NCI-H1092 treated with DMSO at 0.1 percent for 48 hours (cell line): ENCODE measurements around the gene RNF111.
A peak's percentile ranks its signal among the peaks of the same experiment; 100 is the strongest.

Experiments used
- DNase-seq: peaks from one replicate; lab custom pipeline; 2025; lab: John Stamatoyannopoulos, UW

The RNF111 gene

DNA sequence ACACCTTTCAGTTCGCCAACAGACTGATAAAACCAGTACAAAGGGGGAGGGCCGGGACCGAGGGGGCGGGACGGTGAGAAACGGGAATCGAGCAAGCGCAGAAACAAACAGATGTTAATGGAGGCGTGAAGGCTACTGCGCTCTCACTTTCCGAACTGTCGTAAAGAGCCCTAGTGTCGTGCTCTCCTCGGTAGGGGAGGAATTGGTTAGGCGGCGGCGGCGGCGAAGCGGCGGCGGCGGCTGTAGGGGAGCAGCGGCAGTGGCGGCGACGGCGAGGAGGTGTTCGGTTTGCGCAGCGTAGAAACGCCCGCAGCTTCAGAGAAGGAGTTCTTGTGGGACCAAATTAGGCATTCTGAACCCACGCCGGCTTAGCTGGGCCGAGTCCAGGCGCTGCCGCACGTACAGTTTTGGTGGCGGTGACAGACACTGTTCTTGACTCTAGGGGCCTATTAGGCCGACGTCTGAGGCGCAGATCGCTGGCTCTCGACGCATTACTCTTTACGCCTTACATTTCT, at the start of gene RNF111:
RNF111 (plus strand) TSS at position 173 of the 515 bp plus-strand sequence. CDS start 43,160 bp downstream, outside the sequence.
- peak; percentile 91 for DNase-seq

DNA sequence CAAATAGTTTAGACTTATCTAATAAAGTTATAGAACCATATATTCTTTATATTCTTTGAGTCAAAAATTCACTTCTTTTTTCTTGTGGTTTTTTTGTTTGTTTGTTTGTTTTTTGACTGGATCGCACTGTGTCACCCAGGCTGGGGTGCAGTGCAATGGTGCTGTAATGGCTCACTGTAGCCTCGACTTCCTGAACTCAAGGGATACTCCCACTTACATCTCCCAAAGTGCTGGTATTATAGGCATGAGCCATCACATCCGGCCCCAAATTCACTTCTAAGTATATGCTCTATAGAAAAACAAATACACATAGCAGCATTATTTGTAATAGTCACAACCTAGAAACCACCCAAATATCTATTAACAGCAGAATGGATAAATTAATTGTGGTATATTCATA, 40.3 kb upstream of the RNF111 start:
- DNase-seq = no peak

DNA sequence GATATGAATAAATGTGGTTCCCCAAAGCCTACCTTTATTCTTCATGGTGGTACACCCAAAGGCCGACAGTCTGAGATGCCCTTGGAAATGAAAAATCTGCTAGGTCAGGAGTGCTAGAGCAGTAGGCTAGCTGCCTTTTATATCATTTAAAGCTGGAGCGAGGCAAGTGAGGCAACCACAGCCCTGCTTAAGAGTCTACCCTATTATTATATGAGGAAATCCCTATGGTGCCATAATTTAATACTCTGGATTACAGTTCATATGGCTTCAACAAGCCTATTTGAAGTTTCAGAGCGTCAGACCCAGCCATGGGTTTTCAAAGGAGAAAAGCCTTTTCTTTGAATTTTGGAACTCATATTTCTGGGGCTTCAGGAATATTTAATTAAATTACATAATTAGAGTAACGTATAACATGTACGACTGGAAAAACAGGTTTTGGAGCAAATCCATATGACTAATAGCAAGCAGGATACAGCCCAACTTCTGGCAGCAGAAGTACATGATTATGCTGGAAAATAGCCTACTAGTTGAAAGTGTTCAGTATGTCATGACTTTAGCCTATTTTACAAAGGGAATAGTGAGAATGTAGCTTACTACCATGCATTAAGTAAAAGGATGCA, 36.0 kb upstream of the RNF111 start:
- no peak for DNase-seq

DNA sequence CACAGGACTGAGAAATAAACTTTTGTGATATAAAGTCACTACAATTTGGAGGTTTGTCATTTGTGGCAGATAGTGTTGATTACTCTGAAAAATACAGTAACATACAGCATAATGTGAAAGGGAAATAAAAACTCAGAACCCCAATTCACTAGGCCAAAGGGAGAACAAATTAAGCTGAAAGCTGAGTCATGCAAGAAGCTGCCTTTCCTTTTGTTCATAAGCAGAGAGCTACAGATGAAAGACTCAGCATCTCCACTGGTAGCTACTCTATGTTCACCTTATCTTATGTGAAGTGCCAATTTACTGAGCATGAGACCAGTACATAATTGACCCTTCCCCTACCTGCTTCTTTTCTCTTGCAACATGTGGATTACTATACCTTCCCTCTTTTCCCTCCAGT, 34.7 kb upstream of the RNF111 start:
- DNase-seq = no peak

DNA sequence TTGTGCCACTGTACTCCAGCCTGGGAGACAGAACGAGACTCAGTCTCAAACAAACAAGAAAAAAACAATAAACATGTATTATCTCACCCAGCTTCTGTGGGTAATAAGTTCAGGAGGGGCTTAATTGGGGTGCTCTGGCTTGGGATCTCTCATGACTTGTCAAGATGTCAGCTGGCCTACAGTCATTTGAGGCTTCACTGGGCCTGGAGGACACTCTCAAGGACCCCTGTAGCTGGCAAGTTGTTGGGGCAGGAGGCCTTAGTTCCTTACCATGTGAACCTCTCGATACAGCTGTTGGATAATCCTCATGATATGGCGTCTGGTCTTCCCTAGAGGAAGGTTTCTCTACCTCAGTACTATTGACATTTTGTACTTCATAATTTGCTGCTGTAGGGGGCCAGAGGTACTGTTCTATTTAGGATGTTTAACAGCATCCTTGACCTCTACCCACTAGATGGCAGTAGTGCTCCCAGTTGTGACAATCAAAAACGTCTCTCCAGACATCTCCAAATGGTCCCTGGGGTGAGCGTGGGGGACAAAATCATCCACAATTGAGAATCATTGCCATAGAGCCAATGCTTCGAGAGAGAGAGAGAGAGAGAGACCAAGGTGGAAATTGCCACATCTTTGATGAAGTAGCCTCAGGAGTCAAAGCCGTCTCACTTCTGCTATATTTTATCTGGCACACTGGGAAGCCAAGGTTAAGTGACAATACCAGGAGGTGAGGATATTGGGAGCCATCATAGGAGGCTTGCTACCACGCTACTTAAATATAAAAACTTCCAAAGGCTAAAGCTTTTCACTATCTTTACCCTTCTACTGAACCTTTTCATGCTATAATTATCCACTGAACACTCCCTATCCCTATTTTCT, 30.1 kb upstream of the RNF111 start:
- DNase-seq = peak; percentile 51

DNA sequence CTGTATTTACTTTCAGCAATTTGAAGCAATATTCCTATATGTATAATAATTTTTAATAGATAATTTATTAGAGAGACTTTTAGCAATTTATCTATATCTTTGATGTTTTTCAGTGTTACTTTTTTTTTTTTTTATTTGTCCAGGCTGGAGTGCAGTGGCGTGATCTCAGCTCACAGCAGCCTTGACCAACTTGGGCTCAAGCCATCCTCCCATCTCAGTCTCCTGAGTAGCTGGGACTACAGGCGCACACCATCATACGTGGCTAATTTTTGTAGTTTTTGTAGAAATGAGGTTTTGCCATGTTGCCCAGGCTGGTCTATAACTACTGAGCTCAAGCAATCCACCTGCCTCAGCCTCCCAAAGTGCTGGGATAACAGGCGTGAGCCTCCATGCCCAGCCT, 28.7 kb upstream of the RNF111 start:
- DNase-seq = no peak

DNA sequence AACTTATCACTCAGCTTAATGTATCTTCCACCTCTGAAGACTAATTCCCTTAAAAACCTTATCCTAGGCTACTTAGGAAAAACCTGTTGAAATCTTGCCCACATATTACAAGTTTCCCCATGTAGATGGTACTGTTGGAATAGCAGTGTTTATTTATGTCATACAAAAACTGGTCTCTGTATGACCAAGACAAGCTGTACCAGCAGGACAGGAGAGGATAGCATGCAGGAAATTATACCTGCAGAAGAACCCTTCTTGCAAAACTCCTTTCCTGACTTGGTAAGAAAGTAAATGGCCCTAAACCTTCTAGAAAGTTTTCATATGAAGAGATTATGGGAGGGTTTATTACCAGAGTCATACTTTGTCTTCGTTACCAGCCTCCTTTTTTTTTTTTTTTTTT, 25.3 kb upstream of the RNF111 start:
- DNase-seq = no peak

DNA sequence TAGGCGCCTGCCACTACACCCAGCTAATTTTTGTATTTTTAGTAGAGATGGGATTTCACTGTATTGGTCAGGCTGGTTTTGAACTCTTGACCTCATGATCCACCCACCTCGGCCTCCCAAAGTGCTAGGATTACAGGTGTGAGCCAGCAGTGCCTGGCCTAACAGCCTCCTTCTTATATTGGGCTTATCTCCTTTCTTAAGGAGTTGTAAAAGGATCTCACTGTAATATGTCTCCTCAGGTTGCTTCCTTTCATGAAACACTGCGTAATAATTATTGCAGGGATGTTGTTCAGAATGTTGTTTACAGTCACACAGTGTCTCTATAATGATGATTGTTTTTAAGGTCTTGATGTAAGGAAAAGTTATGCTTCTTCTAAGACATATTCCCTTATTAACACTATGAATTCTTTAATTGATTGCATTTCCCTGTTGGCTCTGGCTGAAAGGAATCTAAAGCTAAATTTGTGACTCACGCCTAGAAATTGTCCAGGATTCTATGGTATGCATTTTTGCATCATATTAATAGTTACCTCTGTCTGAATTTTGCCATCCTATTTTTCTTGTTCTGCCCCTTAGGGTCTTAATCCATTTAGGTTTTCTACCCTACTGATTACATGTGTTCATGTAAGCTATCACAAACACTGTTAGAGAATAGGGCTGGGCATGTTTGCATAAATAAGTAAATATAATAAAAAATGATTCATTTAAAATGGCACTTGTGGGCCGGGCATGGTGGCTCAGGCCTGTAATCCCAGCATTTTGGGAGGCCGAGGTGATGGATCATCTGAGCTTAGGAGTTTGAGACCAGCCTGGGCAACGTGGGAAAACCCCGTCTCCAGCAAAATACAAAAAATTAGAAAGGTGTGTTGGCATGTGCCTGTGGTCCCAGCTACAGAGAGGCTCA, 24.5 kb upstream of the RNF111 start:
- DNase-seq = no peak

DNA sequence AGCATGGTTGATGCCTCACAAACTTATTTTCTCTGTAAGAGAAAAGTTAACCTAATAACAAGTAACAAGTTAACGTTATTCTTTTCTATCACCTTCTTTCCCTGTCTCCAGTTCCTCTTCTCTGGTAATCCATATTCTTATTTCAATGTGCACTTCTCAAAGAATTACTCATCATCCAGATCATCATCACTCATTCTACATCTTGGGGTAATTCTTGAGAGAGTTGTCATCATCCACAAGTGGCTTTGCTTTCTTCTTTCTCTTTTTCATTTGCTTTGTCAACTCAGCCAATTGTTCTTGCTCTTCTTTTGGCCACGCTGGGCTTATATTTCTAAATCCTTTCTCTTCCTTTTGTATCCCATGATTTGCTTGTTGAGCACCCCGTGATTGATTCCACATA, 20.8 kb upstream of the RNF111 start:
- DNase-seq = no peak

DNA sequence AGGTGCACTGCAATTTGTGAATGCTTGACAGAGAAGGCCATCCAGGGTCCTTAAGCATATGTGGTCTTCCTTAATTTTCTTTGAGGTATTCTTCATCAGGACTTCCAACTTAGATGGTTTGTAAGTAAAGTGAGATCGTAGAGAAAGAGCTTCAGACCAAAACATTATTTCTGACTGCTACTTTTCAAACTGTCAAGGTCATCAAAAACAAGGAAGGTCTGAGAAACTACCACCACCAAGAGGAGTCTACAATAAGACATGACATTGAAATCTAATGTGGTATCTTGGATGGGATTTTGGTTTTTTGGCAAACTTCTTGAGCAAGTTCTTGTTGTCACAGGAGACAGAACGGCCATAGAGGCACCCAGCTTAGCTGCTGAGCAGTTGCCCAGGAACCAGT, 20.0 kb upstream of the RNF111 start:
- no peak for DNase-seq

DNA sequence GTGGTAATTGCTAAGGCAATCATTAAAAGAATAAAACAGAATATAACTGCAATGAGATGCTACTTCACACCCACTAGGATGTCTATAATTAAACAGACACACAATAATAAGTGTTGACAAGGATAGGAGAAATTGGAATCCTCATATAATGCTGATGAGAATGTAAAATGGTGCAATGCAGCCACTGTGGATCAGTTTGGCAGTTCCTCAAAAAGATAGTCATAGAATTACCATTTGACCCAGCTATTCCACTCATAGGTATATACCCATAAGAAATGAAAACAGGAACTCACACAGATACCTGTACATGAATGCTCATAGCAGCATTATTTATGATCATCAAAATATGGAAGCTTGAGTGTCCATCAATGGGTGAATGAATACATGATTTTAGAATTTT, 9.6 kb upstream of the RNF111 start:
- DNase-seq = no peak

DNA sequence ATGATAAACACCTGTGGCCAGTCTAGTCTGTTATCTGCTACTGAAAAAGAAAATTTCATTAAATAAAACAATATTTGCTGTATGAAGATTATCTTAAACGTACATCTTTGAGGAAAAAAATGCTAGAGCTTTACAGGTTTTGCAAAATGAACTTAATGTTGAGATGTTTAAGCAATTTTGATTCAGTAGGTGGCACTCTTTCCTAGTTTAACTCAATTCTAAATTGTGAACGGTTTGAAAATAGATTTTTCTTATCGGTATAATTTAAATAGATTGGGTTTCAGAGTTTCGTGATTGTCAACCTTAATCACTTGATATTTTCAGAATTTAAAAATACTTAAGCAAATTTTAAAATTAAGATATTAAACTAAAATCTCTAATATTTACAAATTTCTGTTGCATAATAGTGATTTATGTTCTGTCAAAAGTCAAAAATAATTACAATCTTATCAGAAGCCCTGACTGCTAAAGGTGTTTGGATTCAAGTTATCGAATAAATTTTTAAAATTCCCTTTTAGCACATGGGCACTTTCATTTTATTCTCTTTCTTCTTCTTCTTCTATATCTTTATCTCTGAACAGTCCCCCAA, 7.0 kb upstream of the RNF111 start:
- DNase-seq = peak; percentile 17

DNA sequence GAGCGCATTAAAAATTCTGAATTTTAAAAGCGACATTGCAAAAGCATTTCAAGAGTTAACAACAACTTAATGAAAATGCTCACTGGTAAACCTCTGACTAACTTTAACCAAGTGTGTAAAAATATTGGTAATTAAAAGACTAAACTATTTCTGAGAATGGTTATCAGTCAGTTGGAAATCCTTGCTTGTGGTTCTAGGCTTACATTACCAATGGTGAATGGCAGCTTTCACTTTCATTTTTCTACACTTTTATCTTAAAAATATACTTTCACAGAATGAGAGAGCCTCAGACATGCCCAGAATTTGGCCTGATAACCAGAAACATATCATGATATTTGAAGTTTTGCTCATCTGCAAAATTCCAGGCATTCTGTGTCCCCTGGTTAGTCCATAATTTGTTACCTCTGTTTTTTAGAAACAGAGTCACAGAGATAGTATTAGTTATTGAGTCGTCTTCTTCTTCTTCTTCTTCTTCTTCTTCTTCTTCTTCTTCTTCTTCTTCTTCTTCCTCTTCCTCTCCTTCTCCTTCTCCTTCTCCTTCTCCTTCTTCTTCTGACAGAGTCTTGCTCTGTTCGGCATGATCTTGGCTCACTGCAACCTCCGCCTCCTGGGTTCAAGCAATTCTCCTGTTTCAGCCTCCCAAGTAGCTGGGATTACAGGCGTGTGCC, 5.5 kb upstream of the RNF111 start:
- DNase-seq = no peak

DNA sequence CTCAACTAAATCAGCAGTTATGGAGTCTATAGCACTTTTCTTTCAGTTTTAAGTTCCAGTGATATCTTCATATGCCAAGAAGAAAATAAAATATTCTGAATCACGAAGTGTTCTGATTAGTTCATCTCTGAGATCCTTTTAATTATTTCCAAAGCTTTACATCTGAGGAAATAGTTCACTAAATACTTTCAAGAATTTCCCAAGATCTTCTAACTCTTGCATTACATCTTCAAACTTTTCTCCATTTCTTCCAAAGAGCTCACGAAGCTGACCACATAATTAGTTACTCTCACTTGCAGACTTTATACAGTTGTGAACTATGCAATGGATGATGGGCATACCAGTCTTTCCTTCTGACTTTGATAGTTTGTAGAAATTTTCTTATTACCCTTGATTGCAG, 4.2 kb upstream of the RNF111 start:
- DNase-seq = no peak

DNA sequence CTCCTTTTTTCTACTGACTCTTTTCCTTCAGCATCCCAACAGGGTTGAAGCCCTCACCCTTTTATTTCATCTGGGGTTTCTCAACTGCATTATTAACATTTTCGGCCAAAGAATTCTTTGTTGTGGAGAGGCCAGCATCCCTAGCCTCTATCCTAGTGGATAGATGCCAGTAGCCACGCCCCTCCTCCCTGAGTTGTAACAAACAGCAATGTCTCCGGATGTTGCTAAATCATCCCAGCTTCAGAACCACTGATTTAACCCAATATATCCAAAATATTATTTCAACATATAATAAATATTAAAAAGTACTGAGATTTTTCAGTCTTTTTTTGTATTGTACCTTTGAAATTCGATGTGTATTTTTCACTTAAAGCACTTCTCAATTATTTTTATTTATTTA, 2.0 kb upstream of the RNF111 start:
- DNase-seq = no peak

DNA sequence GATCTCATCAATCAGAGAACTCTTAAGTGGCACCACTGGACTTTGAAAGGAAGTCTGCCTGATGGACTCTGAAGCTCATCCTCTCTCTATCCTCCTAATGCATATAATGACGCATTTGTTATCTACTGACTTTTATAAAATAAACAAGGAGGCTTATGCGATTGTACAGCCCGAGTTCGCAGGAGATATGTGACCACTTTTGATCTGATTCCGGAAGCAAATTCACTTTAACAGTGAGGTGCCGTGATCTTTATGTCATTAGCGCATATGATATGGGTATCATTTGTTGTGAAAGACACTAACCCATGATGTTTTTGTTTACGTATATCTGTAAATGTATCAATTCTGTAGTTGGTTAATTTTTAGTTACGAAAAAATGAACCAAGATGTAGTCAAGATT, 427 bp upstream of the RNF111 start:
- no peak for DNase-seq

DNA sequence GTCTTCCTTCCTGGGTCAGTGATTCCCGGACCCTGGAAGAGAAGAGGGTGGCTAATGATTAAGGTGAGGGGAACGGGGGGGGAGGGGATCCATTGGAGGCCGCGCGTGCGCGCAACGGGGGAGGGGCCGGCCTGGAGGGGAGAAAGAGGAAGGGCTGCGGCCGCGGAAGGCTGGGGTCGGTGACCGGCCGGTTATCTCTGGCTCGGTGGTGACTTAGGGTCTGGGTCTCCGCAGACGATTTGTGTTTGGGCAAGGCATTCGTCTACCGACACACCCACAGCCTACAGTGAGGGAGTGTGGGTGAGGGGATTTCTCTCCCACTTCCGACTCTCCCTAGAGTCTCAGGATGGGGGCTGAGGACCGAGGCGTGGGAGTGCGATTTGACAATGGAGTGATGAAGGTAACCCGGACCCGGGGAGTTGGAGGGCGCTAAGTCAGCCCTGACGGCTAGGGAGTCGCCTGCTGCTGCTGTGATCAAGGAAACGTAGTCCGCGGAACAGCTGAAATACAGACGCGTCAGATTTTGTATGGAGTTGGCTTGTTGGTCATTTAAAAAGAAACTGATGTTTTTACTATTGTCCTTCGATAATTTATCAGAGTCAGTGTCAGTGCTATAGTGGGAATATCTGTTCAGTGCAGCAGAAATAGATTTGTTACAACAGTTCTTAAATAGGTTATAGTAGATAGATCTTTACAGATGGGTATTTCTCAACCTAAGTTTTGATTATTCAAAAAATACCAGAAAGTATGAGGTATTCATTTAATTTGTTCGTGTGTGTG, 733 bp downstream of the RNF111 start:
- DNase-seq = peak; percentile 11

DNA sequence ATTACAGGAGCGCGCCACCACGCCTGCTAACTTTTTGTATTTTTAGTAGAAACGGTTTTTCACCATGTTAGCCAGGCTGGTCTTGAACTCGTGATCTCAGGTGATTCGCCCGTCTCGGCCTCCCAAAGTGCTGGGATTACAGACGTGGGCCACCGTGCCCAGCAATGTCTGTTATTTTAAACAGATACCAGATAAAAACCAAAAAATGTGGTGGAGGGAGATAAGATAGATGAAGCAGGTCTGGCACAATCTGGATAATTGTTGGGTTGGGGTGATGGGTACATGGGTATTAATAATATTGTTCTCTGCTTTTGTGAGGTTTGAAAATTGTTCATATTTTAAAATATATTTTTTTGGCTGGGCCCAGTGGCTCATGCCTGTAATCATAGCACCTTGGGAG, 4.7 kb downstream of the RNF111 start:
- no peak for DNase-seq

DNA sequence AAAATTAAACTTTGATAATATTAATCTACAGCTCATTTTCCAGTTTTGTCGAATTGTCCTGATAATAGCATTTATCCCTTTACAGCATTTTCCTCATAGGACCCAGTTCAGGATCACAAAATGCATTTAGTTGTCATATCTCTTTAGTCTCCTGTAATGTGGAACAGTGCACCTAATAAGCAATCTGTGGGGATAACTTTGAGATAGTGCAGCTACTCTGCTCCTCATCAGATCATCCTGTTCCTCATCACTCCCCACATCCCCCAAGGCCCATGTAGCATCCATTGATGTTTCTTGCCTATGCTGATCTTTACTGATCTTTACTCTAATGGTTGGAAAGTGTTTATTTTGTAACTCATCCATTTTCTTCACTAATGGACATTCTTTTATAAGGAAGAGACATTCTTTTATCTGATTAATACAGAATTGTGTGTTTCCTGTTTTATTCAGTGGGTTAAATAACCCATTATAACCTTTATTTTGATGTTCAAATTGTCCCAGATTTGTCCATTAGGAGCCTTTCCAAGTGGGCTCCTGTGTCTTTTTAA, 7.5 kb downstream of the RNF111 start:
- no peak for DNase-seq

DNA sequence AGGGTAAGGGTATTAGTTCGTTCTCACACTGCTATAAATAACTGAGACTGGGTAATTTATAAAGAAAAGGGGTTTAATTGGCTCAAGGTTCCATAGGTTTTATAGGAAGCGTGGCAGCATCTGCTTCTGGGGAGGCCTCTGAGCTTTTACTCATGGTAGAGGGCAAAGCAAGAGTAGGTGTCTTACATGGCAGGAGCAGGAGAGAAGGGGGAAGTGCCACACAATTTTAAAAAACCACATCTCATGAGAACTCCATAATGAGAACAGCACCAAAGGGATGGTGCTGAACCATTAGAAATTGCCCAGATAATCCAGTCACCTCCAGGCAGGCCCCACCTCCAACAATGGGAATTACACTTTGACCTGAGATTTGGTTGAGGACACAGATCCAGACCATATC, 12.2 kb downstream of the RNF111 start:
- DNase-seq = no peak
